ENCODE measurements around the gene MRPS15. TPM values are rescaled to one million over a fixed set of nuclear protein-coding genes. Genes with fewer than 3 reads are reported as not detected.

The MRPS15 gene
- total and polyA plus RNA-seq, 2 of the 13 experiments (the other 11 are each of a cell fraction or from before 2014, with no cell fraction given), result 59.0 to 113 TPM

DNA sequence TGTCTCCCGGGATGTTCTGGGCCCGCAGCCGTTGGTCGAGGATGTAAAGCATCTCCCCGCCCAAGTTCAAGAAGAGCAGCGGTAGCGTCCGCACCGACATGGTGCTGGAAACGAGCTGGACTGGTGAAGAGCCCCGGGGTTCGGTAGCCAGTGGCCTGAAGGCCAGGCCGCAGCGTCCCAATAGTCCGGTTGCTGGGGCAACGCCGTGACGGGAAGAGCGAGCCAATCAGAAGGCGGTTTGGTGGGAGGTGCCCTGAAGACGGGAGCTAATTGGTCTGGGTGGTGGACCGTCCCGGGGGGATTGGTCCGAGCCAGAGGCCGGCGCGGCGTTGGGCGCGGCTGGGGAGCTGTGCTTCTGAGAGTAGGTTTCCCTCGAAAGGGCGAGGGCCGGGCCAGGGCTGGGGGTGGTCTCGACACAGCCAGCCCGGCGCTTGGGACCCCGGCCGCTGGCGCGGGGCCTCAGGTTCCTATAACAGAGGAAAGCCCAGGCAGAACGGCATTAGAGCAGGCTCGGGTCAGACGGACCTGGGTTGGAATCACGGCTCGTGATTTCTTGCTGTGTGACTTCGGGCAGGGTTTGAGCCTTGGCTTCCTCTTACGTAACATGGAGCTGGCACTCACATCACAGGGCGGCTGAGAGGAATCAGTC lies 13.8 kb downstream of the MRPS15 start, which contains the start of gene OSCP1 (continued):
- TF ChIP-seq, protein P1, sequence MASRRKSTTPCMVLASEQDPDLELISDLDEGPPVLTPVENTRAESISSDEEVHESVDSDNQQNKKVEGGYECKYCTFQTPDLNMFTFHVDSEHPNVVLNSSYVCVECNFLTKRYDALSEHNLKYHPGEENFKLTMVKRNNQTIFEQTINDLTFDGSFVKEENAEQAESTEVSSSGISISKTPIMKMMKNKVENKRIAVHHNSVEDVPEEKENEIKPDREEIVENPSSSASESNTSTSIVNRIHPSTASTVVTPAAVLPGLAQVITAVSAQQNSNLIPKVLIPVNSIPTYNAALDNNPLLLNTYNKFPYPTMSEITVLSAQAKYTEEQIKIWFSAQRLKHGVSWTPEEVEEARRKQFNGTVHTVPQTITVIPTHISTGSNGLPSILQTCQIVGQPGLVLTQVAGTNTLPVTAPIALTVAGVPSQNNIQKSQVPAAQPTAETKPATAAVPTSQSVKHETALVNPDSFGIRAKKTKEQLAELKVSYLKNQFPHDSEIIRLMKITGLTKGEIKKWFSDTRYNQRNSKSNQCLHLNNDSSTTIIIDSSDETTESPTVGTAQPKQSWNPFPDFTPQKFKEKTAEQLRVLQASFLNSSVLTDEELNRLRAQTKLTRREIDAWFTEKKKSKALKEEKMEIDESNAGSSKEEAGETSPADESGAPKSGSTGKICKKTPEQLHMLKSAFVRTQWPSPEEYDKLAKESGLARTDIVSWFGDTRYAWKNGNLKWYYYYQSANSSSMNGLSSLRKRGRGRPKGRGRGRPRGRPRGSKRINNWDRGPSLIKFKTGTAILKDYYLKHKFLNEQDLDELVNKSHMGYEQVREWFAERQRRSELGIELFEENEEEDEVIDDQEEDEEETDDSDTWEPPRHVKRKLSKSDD (CRISPR knock-in tag; IDR thresholded peaks at IDR 0.05; ENCODE audit: low read depth), result no peak
- TF ChIP-seq ZSCAN30 (CRISPR knock-in tag; IDR thresholded peaks at IDR 0.05) (peak; percentile 46; the same call in 1 of the 2 replicates), ZNF616 (CRISPR knock-in tag; IDR thresholded peaks at IDR 0.05; ENCODE audit: low read depth) (peak; percentile 90; the same call in 1 of the 2 replicates), ZNF12 (CRISPR knock-in tag; IDR thresholded peaks at IDR 0.05) (no peak), TEF (CRISPR knock-in tag; IDR thresholded peaks at IDR 0.05) (0 out of 2 replicates have a peak, but pooled peaks have one; percentile 58), HMG20A (CRISPR knock-in tag; IDR thresholded peaks at IDR 0.05; ENCODE audit: borderline replicate concordance) (no peak), KIAA2018 (CRISPR knock-in tag; IDR thresholded peaks at IDR 0.05; ENCODE audit: borderline replicate concordance) (no peak; the same call in 1 of the 2 replicates), TARDBP (CRISPR knock-in tag; IDR thresholded peaks at IDR 0.05) (no peak), PITX1 (CRISPR knock-in tag; IDR thresholded peaks at IDR 0.05) (peak; percentile 73), ZSCAN29 (CRISPR knock-in tag; conservative IDR thresholded peaks at IDR 0.05) (no peak), REL (CRISPR knock-in tag; conservative IDR thresholded peaks at IDR 0.05) (peak; percentile 69; the same call in 1 of the 2 replicates), ZNF629 (CRISPR knock-in tag; conservative IDR thresholded peaks at IDR 0.05) (no peak), ZFP41 (CRISPR knock-in tag; IDR thresholded peaks at IDR 0.05; ENCODE audit: borderline replicate concordance) (no peak), CREBL2 (CRISPR knock-in tag; IDR thresholded peaks at IDR 0.05; ENCODE audit: borderline replicate concordance) (no peak; the same call in 1 of the 2 replicates)

Data from HepG2 (cell line).